Measurements from ENCODE around the gene STKLD1.

DNA sequence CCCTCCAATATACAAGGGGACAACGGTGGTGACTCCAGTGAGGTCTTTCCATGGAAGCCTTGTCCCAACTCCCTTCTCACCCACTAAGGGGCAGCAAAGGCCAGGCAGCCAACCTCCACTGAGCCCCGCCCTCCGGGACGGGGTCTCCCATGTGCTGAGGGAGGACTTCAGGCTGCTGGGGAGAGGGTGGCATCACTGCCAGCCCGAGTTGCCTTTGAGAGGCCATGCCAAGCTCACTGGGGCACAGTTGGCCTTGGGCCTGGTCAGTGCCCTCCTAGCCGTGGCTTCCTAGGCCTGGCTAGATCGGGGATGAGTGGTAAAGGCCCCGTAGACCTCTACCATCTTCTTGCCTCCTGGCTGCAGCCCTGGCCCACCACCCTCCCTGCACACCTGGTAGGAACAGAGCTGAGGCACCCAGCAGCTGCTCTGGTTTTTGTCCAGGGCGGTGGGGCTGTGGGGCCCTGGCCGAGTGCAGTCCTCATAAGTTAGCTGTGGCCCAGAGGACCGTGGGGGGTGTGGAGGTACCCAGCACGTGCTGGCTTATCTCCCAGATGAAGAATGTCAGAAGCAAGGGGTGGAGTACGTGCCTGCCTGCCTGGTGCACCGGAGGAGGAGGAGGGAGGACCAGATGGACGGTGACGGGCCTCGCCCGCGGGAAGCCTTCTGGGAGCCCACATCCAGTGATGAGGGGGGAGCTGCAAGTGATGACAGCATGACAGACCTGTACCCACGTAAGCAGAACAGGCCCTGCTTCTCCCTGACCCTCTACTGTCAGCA lies 16.6 kb upstream of the STKLD1 start:
- TF ChIP-seq ARHGAP35 (IDR thresholded peaks at IDR 0.05; ENCODE audit: partially characterized antibody) (no peak), ZNF77 (CRISPR knock-in tag; IDR thresholded peaks at IDR 0.05) (no peak), JUND (IDR thresholded peaks at IDR 0.05; ENCODE audit: borderline replicate concordance, low read depth, low read length) (no peak), JUND (tag; IDR thresholded peaks at IDR 0.05; ENCODE audit: borderline replicate concordance, low read depth, low read length) (no peak), PHF21A (IDR thresholded peaks at IDR 0.05; ENCODE audit: borderline replicate concordance, low read depth) (no peak), BRD4 (IDR thresholded peaks at IDR 0.05) (no peak)
- TF ChIP-seq, protein P1, sequence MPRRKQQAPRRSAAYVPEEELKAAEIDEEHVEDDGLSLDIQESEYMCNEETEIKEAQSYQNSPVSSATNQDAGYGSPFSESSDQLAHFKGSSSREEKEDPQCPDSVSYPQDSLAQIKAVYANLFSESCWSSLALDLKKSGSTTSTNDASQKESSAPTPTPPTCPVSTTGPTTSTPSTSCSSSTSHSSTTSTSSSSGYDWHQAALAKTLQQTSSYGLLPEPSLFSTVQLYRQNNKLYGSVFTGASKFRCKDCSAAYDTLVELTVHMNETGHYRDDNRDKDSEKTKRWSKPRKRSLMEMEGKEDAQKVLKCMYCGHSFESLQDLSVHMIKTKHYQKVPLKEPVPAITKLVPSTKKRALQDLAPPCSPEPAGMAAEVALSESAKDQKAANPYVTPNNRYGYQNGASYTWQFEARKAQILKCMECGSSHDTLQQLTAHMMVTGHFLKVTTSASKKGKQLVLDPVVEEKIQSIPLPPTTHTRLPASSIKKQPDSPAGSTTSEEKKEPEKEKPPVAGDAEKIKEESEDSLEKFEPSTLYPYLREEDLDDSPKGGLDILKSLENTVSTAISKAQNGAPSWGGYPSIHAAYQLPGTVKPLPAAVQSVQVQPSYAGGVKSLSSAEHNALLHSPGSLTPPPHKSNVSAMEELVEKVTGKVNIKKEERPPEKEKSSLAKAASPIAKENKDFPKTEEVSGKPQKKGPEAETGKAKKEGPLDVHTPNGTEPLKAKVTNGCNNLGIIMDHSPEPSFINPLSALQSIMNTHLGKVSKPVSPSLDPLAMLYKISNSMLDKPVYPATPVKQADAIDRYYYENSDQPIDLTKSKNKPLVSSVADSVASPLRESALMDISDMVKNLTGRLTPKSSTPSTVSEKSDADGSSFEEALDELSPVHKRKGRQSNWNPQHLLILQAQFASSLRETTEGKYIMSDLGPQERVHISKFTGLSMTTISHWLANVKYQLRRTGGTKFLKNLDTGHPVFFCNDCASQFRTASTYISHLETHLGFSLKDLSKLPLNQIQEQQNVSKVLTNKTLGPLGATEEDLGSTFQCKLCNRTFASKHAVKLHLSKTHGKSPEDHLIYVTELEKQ (CRISPR knock-in tag; IDR thresholded peaks at IDR 0.05): no peak

Measured in K562 (cell line).